ENCODE data around the gene RBFOX2. TPM values are rescaled to one million over a fixed set of nuclear protein-coding genes. Genes with fewer than 3 reads are reported as not detected.

RBFOX2 gene
- total and polyA plus RNA-seq, 4 donors: 14.2 to 53.6 (median 25.6) TPM

GRCh38 chr22:36003972-36004674 is 24.5 kb downstream of the RBFOX2 start:
- H3K36me3 ChIP-seq (ENCODE audit: control insufficient read depth in 4 of 4, insufficient read depth in 3 of 4, low read depth in 1 of 4, low read length in 3 of 4): no peaks in the 10 kb centered on the region
- no peak overlapping the region for H3K9ac ChIP-seq (ENCODE audit: low read depth in 1 of 2, low read length in 2 of 2)
- peaks cover 6 to 41% (median 17%) of the 10 kb centered on the region in 4 donors for H3K4me1 ChIP-seq (ENCODE audit: control insufficient read depth in 4 of 4, insufficient read depth in 4 of 4, low read length in 3 of 4)
- no peak for DNase-seq (ENCODE audit: low spot score)
- no peaks in the 10 kb centered on the region for H3K9me3 ChIP-seq (ENCODE audit: control insufficient read depth in 4 of 4, low read length in 3 of 4)
- no peak for TF ChIP-seq GABPA (IDR thresholded peaks at IDR 0.05 in 1 of 2, conservative IDR thresholded peaks at IDR 0.05 in 1 of 2)
- no peak for TF ChIP-seq RAD21 (IDR thresholded peaks at IDR 0.05)
- no peak for TF ChIP-seq CTCF (IDR thresholded peaks at IDR 0.05; ENCODE audit: low read depth, low read length, missing input control)
- no peak for TF ChIP-seq REST (IDR thresholded peaks at IDR 0.05)
- TF ChIP-seq EGR1 (IDR thresholded peaks at IDR 0.05; ENCODE audit: low read depth in 2 of 2): no peak
- TF ChIP-seq RXRA (IDR thresholded peaks at IDR 0.05): no peak
- TF ChIP-seq TAF1 (conservative IDR thresholded peaks at IDR 0.05): no peak
- 88% methylated on average over 9 of the region's 9 CpGs for WGBS
- no peaks in the 10 kb centered on the region for H3K27me3 ChIP-seq (ENCODE audit: control insufficient read depth in 4 of 4, insufficient read depth in 4 of 4, low read length in 3 of 4)
- H3K27ac ChIP-seq (ENCODE audit: low read depth in 1 of 2, low read length in 2 of 2): no peak overlapping the region
- H3K4me3 ChIP-seq (ENCODE audit: low read depth in 1 of 3, low read length in 3 of 3): no peak overlapping the region

GRCh38 chr22:36002718-36003260 is 25.8 kb downstream of the RBFOX2 start:
- Histone ChIP-seq H3K27ac (ENCODE audit: low read depth in 1 of 2, low read length in 2 of 2) (no peak overlapping the region), H3K9ac (ENCODE audit: low read depth in 1 of 2, low read length in 2 of 2) (no peak overlapping the region), H3K27me3 (ENCODE audit: control insufficient read depth in 4 of 4, insufficient read depth in 4 of 4, low read length in 3 of 4) (no peaks in the 10 kb centered on the region), H3K36me3 (ENCODE audit: control insufficient read depth in 4 of 4, insufficient read depth in 3 of 4, low read depth in 1 of 4, low read length in 3 of 4) (no peaks in the 10 kb centered on the region), H3K4me1 (ENCODE audit: control insufficient read depth in 4 of 4, insufficient read depth in 4 of 4, low read length in 3 of 4) (peaks cover 1 to 28% (median 5%) of the 10 kb centered on the region in 4 donors), H3K4me3 (ENCODE audit: low read depth in 1 of 3, low read length in 3 of 3) (no peak overlapping the region), H3K9me3 (ENCODE audit: control insufficient read depth in 4 of 4, low read length in 3 of 4) (no peaks in the 10 kb centered on the region)
- DNase-seq (ENCODE audit: low spot score): no peak
- 96% methylated on average over 5 of the region's 5 CpGs for WGBS
- TF ChIP-seq GABPA (IDR thresholded peaks at IDR 0.05 in 1 of 2, conservative IDR thresholded peaks at IDR 0.05 in 1 of 2): no peak
- TF ChIP-seq NR2F2 (IDR thresholded peaks at IDR 0.05): no peak
- no peak for TF ChIP-seq JUND (IDR thresholded peaks at IDR 0.05)
- TF ChIP-seq CTCF (IDR thresholded peaks at IDR 0.05; ENCODE audit: low read depth, low read length, missing input control): no peak
- no peak for TF ChIP-seq FOXA2 (IDR thresholded peaks at IDR 0.05)
- no peak for TF ChIP-seq YY1 (IDR thresholded peaks at IDR 0.05)
- TF ChIP-seq MAX (IDR thresholded peaks at IDR 0.05): no peak
- no peak for TF ChIP-seq TAF1 (conservative IDR thresholded peaks at IDR 0.05)
- no peak for TF ChIP-seq RAD21 (IDR thresholded peaks at IDR 0.05)
- TF ChIP-seq EGR1 (IDR thresholded peaks at IDR 0.05; ENCODE audit: low read depth in 2 of 2): no peak
- no peak for TF ChIP-seq RXRA (IDR thresholded peaks at IDR 0.05)
- no peak for TF ChIP-seq HNF4G (IDR thresholded peaks at IDR 0.05)
- TF ChIP-seq ATF3 (IDR thresholded peaks at IDR 0.05): no peak
- no peak for TF ChIP-seq SP1 (IDR thresholded peaks at IDR 0.05)
- TF ChIP-seq ZBTB33 (IDR thresholded peaks at IDR 0.05): no peak
